Suprapubic skin (tissue), 4 donors: ENCODE measurements around the gene ART1. TPM values are rescaled to one million over a fixed set of nuclear protein-coding genes. Genes with fewer than 3 reads are reported as not detected.

Experiments used
- DNase-seq, 2 donors: peaks; one replicate each; pipeline ENCODE4 v3.0.0-alpha.2; 2019; ENCODE audit warnings: low spot score in 2 of 2
- H3K27ac ChIP-seq: fragments of 200-600 bp; sonication (generic); one replicate; pipeline ENCODE4 v1.5.1; 2019
- H3K27me3 ChIP-seq: fragments of 200-600 bp; sonication (generic); one replicate; pipeline ENCODE4 v1.5.1; 2019
- H3K36me3 ChIP-seq: fragments of 200-600 bp; sonication (generic); one replicate; pipeline ENCODE4 v1.5.1; 2019
- H3K4me1 ChIP-seq: fragments of 200-600 bp; sonication (generic); one replicate; pipeline ENCODE4 v1.5.1; 2019
- H3K4me3 ChIP-seq: fragments of 200-600 bp; sonication (generic); one replicate; pipeline ENCODE4 v1.5.1; 2019; ENCODE audit warnings: mild to moderate bottlenecking
- H3K9me3 ChIP-seq: fragments of 200-600 bp; sonication (generic); one replicate; pipeline ENCODE4 v1.5.1; 2019
- EP300 ChIP-seq: sonication (generic); formaldehyde crosslinking; IDR thresholded peaks from one replicate; pipeline ENCODE4 v1.6.1; 2017; ENCODE audit warnings: antibody characterized with exemption
- POLR2A ChIP-seq, 2 donors: fragments of 450-650 bp; IDR thresholded peaks; one replicate each; pipeline ENCODE4 v1.6.1; 2017; ENCODE audit warnings: antibody characterized with exemption in 2 of 2, mild to moderate bottlenecking in 2 of 2, moderate library complexity in 2 of 2
- POLR2AphosphoS5 ChIP-seq, 3 donors: sonication (generic); formaldehyde crosslinking; IDR thresholded peaks; one replicate each; pipeline ENCODE4 v1.6.1; 2017; ENCODE audit warnings: antibody characterized with exemption in 3 of 3
- WGBS: methylation state at CpG from one replicate; pipeline ENCODE4 v1.1.5; 2018; 5-methylcytosine and 5-hydroxymethylcytosine counted together
- total RNA-seq, 4 donors: library from RNA; depleted of rRNA; stranded (reverse); fragments of >200 nt; gene quantifications; one replicate each; pipeline ENCODE4 v1.1.0, GENCODE V29; 2016
- TF ChIP-seq, protein P1 (sequence below), 2 donors: fragments of 200-600 bp in 1 of 2; fragments of 450-650 bp in 1 of 2; sonication (generic) in 1 of 2; IDR thresholded peaks; one replicate each; pipeline ENCODE4 v1.5.1; 2016 to 2019; ENCODE audit warnings: antibody characterized with exemption in 2 of 2, mild to moderate bottlenecking in 1 of 2, moderate library complexity in 1 of 2

Gene ART1
- total RNA-seq, 4 donors from 2014 or later: not detected

DNA sequence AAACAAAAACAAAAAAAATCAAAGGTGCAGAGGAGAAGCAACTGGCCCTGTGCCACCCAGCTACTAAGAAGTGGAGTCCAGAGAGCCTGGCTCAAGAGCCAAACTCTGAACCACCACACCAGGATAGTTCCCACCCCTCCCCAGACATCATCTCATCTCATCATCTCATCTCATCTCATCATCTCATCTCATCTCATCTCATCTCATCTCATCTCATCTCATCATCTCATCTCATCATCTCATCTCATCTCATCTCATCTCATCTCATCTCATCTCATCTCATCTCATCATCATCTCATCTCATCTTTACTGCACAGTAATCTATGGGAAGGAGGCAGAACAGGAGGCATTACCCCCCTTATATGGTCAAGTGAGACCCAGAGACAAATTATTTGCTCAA, 17.9 kb downstream of the ART1 start:
- no peak overlapping the region for H3K4me3 ChIP-seq
- no peak for TF ChIP-seq EP300
- no peak for TF ChIP-seq POLR2AphosphoS5 (IDR thresholded peaks at IDR 0.05)
- TF ChIP-seq, protein P1, sequence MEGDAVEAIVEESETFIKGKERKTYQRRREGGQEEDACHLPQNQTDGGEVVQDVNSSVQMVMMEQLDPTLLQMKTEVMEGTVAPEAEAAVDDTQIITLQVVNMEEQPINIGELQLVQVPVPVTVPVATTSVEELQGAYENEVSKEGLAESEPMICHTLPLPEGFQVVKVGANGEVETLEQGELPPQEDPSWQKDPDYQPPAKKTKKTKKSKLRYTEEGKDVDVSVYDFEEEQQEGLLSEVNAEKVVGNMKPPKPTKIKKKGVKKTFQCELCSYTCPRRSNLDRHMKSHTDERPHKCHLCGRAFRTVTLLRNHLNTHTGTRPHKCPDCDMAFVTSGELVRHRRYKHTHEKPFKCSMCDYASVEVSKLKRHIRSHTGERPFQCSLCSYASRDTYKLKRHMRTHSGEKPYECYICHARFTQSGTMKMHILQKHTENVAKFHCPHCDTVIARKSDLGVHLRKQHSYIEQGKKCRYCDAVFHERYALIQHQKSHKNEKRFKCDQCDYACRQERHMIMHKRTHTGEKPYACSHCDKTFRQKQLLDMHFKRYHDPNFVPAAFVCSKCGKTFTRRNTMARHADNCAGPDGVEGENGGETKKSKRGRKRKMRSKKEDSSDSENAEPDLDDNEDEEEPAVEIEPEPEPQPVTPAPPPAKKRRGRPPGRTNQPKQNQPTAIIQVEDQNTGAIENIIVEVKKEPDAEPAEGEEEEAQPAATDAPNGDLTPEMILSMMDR (IDR thresholded peaks at IDR 0.05): no peak
- no peak for TF ChIP-seq POLR2A (IDR thresholded peaks at IDR 0.05)
- H3K9me3 ChIP-seq: no peaks in the 10 kb centered on the region
- peak in 1 of 2 donors; percentile 32 for DNase-seq
- peaks cover 32% of the 10 kb centered on the region for H3K36me3 ChIP-seq
- H3K27ac ChIP-seq: no peak overlapping the region
- no peaks in the 10 kb centered on the region for H3K27me3 ChIP-seq
- H3K4me1 ChIP-seq: no peaks in the 10 kb centered on the region

DNA sequence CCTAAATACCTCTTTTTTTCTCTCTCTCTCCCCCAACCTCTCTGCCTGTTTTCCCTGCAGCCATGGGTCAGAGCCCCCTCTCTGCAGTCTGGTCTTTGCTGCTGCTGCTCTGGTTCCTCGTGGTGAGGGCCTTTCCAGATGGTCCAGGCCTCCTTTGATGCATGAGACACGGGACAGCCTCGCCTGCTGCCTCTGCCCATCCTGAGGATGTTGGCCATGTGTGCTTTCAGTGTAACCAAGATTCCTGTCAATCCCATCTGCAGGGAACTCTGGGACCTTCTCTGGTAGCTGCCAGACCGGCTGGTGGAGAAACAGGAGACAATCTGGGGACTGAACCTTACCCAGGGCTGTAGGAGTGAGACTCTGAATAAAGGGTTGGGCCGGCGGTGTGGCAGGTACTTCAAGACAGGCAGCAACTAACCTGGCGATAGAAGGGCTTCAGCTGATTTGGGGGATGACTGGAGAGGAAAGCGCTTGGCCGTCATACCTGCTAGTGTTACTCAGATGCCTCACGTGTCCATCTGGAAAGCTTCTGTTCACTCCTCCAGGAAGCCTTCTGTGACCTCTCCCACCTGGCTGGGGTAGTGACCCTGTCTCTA, 19.2 kb downstream of the ART1 start:
- Histone ChIP-seq H3K4me3 (no peak overlapping the region), H3K4me1 (no peaks in the 10 kb centered on the region), H3K36me3 (peaks cover 45% of the 10 kb centered on the region), H3K9me3 (no peaks in the 10 kb centered on the region), H3K27ac (no peak overlapping the region), H3K27me3 (no peaks in the 10 kb centered on the region)
- peak in 1 of 2 donors; percentile 69 for DNase-seq
- WGBS: 79% methylated on average over 10 of the region's 10 CpGs
- no peak for TF ChIP-seq POLR2AphosphoS5 (IDR thresholded peaks at IDR 0.05)
- no peak for TF ChIP-seq EP300
- no peak for TF ChIP-seq POLR2A (IDR thresholded peaks at IDR 0.05)
- TF ChIP-seq, protein P1 (IDR thresholded peaks at IDR 0.05): no peak

DNA sequence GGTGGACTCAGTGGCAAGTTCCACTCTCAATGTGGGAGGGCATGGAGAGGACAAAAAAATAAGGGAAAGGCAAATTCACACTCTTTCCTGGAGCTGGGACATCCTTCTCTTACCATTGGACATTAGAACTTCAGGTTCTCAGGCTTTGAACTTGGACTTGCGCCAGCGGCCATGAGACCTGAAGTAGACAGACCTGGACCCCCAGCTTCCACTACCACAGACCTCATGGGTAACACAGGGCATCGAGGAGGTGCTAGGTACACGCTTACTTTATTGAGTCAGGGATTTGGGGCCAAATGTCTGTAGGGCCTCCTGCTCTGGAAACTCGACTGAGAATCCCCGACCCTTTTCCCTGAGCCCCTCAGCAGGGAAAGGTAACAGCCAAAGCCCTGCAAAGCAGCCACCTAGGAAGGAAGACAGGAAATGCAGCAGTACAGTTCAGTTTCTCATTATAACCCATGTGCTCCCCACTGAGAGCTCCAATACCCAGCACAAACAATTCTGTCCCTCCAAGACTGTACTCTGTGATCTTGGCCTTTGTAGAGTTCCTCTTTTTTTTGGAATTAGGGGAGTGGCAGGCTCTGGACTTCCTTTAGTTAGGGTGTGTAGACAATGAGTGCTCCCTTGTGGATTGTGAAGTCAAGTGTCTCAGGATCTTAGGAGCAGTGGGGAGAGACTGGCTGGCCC, 20.6 kb downstream of the ART1 start:
- Histone ChIP-seq H3K4me1 (no peaks in the 10 kb centered on the region), H3K27ac (no peak overlapping the region), H3K4me3 (no peak overlapping the region), H3K36me3 (peaks cover 58% of the 10 kb centered on the region), H3K9me3 (no peaks in the 10 kb centered on the region), H3K27me3 (no peaks in the 10 kb centered on the region)
- WGBS: 89% methylated on average over 6 of the region's 6 CpGs
- TF ChIP-seq, protein P1 (IDR thresholded peaks at IDR 0.05): no peak
- TF ChIP-seq POLR2A (IDR thresholded peaks at IDR 0.05) (no peak), POLR2AphosphoS5 (IDR thresholded peaks at IDR 0.05) (no peak), EP300 (no peak)
- no peak for DNase-seq

DNA sequence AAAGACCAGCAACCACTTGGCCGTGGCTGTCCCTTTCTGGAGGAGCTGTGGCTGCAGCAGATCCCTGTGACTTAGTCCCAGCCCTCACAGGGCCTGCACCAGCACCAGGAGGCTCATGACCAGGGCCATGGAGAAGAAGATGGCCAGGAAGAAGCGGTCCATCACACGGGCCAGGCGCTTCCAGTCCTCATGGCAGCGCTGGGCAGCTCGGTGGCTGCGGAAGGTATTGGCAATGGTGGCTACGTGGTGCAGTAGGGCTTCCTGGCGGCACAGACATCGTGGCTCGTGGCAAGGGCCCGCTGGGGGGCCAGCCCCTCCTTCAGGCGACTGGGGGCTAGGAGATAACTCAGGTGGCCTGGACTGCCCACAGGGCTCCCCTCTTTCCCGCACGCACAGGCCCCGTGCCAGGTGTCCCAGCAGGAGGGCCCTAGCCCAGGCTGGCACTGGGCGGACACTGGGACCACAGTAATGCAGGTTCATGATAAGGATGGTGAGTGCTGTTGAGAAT, 21.1 kb downstream of the ART1 start:
- Histone ChIP-seq H3K4me3 (no peak overlapping the region), H3K36me3 (peaks cover 64% of the 10 kb centered on the region), H3K27ac (no peak overlapping the region), H3K27me3 (no peaks in the 10 kb centered on the region), H3K4me1 (no peaks in the 10 kb centered on the region), H3K9me3 (no peaks in the 10 kb centered on the region)
- TF ChIP-seq, protein P1 (IDR thresholded peaks at IDR 0.05): no peak
- TF ChIP-seq POLR2AphosphoS5 (IDR thresholded peaks at IDR 0.05): no peak
- TF ChIP-seq EP300: no peak
- no peak for TF ChIP-seq POLR2A (IDR thresholded peaks at IDR 0.05)
- 100% methylated on average over 9 of the region's 17 CpGs for WGBS
- DNase-seq: no peak
